H9 (cell line): ENCODE measurements around the gene SLFN5. TPM values are rescaled to one million over a fixed set of nuclear protein-coding genes. Genes with fewer than 3 reads are reported as not detected.

Source experiments
- DNase-seq: peaks from one replicate; pipeline ENCODE4 v3.0.0-alpha.2; 2017
- H2AFZ ChIP-seq: one replicate; pipeline ENCODE4 v1.6.1; 2013; ENCODE audit warnings: mild to moderate bottlenecking, low read length, control low read depth, moderate library complexity
- H2AK5ac ChIP-seq: 2 replicates; pipeline ENCODE4 v1.6.1; 2013; ENCODE audit warnings: low read length, control low read depth, mixed read lengths; ENCODE audit not compliant: insufficient read length
- H2BK120ac ChIP-seq: one replicate; pipeline ENCODE4 v1.6.1; 2013; ENCODE audit warnings: low read depth, mild to moderate bottlenecking, low read length, control low read depth, inconsistent platforms; ENCODE audit not compliant: poor library complexity, severe bottlenecking
- H2BK12ac ChIP-seq: 2 replicates; pipeline ENCODE4 v1.6.1; 2013; ENCODE audit warnings: low read length, control low read depth, mixed read lengths, low read depth; ENCODE audit not compliant: insufficient read length
- H2BK15ac ChIP-seq: 2 replicates; pipeline ENCODE4 v1.6.1; 2013; ENCODE audit warnings: low read depth, low read length, control low read depth
- H2BK20ac ChIP-seq: one replicate; pipeline ENCODE4 v1.6.1; 2013; ENCODE audit warnings: low read depth, mild to moderate bottlenecking, low read length, control low read depth, inconsistent platforms; ENCODE audit not compliant: poor library complexity, severe bottlenecking
- H2BK5ac ChIP-seq: 2 replicates; pipeline ENCODE4 v1.6.1; 2013; ENCODE audit warnings: low read length, control low read depth, mixed read lengths; ENCODE audit not compliant: insufficient read length
- H3K14ac ChIP-seq: 2 replicates; pipeline ENCODE4 v1.6.1; 2013; ENCODE audit warnings: low read length, control low read depth; ENCODE audit not compliant: insufficient read depth
- H3K18ac ChIP-seq: 2 replicates; pipeline ENCODE4 v1.6.1; 2013; ENCODE audit warnings: low read depth, mild to moderate bottlenecking, mixed read lengths, low read length, control low read depth; ENCODE audit not compliant: insufficient read length
- H3K23ac ChIP-seq: 2 replicates; pipeline ENCODE4 v1.6.1; 2013; ENCODE audit warnings: low read length, control low read depth, mixed read lengths, low read depth; ENCODE audit not compliant: insufficient read length
- H3K23me2 ChIP-seq: 2 replicates; pipeline ENCODE4 v1.6.1; 2013; ENCODE audit warnings: low read depth, mild to moderate bottlenecking, mixed read lengths, low read length, control low read depth; ENCODE audit not compliant: insufficient read length, poor library complexity, severe bottlenecking
- H3K27ac ChIP-seq: 2 replicates; pipeline ENCODE4 v1.5.1; 2013; ENCODE audit warnings: low read length, control low read depth, mixed read lengths, low read depth; ENCODE audit not compliant: insufficient read length
- H3K27me3 ChIP-seq: 2 replicates; pipeline ENCODE4 v1.6.1; 2013; ENCODE audit warnings: low read length, control low read depth, inconsistent platforms; ENCODE audit not compliant: insufficient read depth
- H3K4ac ChIP-seq: 2 replicates; pipeline ENCODE4 v1.6.1; 2013; ENCODE audit warnings: low read depth, mild to moderate bottlenecking, control low read depth, inconsistent platforms, low read length, moderate library complexity
- H3K4me1 ChIP-seq: 2 replicates; pipeline ENCODE4 v1.6.1; 2013; ENCODE audit warnings: low read length, control low read depth, inconsistent platforms; ENCODE audit not compliant: insufficient read depth
- H3K4me2 ChIP-seq: 2 replicates; pipeline ENCODE4 v1.6.1; 2013; ENCODE audit warnings: low read length, control low read depth, mixed read lengths; ENCODE audit not compliant: insufficient read length, insufficient read depth
- H3K56ac ChIP-seq: 2 replicates; pipeline ENCODE4 v1.6.1; 2013; ENCODE audit warnings: low read depth, mild to moderate bottlenecking, mixed read lengths, low read length, control low read depth; ENCODE audit not compliant: insufficient read length
- H3K79me1 ChIP-seq: 2 replicates; pipeline ENCODE4 v1.6.1; 2013; ENCODE audit warnings: low read depth, mild to moderate bottlenecking, moderate library complexity, low read length, control low read depth, inconsistent platforms; ENCODE audit not compliant: insufficient read depth, poor library complexity, severe bottlenecking
- H3K79me2 ChIP-seq: 2 replicates; pipeline ENCODE4 v1.6.1; 2013; ENCODE audit warnings: low read length, control low read depth, inconsistent platforms; ENCODE audit not compliant: insufficient read depth
- H3K9ac ChIP-seq: 2 replicates; pipeline ENCODE4 v1.6.1; 2013; ENCODE audit warnings: low read length, control low read depth, mixed read lengths; ENCODE audit not compliant: insufficient read length; ENCODE audit errors: extremely low read depth
- H3K9me3 ChIP-seq: one replicate; pipeline ENCODE4 v1.6.1; 2013; ENCODE audit warnings: low read depth, low read length, inconsistent platforms; ENCODE audit not compliant: control insufficient read depth
- H3T11ph ChIP-seq: one replicate; pipeline ENCODE4 v1.6.1; 2013; ENCODE audit warnings: mild to moderate bottlenecking, low read length, control low read depth, inconsistent platforms
- H4K20me1 ChIP-seq: one replicate; pipeline ENCODE4 v1.6.1; 2013; ENCODE audit not compliant: control insufficient read depth, insufficient read length, insufficient read depth
- H4K5ac ChIP-seq: 2 replicates; pipeline ENCODE4 v1.6.1; 2013; ENCODE audit warnings: low read depth, mild to moderate bottlenecking, mixed read lengths, low read length, control low read depth; ENCODE audit not compliant: insufficient read length
- H4K8ac ChIP-seq: replicated peaks from 2 replicates; pipeline ENCODE4 v1.6.1; 2013; ENCODE audit warnings: low read length, control low read depth, mixed read lengths, low read depth; ENCODE audit not compliant: insufficient read length
- H4K91ac ChIP-seq: 2 replicates; pipeline ENCODE4 v1.6.1; 2013; ENCODE audit warnings: low read depth, mild to moderate bottlenecking, moderate library complexity, mixed read lengths, low read length, control low read depth; ENCODE audit not compliant: insufficient read length
- H3K27ac Mint-ChIP-seq, 3 experiments: 2 replicates in 2 of 3; 3 replicates in 1 of 3; pipeline ENCODE4 v1.8.0; 2020 to 2021; ENCODE audit warnings: mixed read lengths in 3 of 3, mild to moderate bottlenecking in 1 of 3, moderate library complexity in 1 of 3
- H3K27me3 Mint-ChIP-seq: 2 replicates; pipeline ENCODE4 v1.8.0; 2021; ENCODE audit warnings: low read depth, mild to moderate bottlenecking, moderate library complexity, mixed read lengths
- H3K36me3 Mint-ChIP-seq, 3 experiments: 2 replicates in 2 of 3; 3 replicates in 1 of 3; pipeline ENCODE4 v1.8.0; 2020 to 2021; ENCODE audit warnings: low read depth in 3 of 3, mixed read lengths in 3 of 3; ENCODE audit not compliant: insufficient read depth in 1 of 3
- H3K4me1 Mint-ChIP-seq, 2 experiments: 2 replicates each; pipeline ENCODE4 v1.8.0; 2020; ENCODE audit warnings: mixed read lengths in 2 of 2
- H3K4me3 Mint-ChIP-seq, 2 experiments: 2 replicates in 1 of 2; 3 replicates in 1 of 2; pipeline ENCODE4 v1.8.0; 2020 to 2021; ENCODE audit warnings: mild to moderate bottlenecking in 2 of 2, mixed read lengths in 2 of 2, moderate library complexity in 1 of 2
- H3K9me3 Mint-ChIP-seq, 2 experiments: 2 replicates in 1 of 2; 3 replicates in 1 of 2; pipeline ENCODE4 v1.8.0; 2020; ENCODE audit warnings: mild to moderate bottlenecking in 2 of 2, mixed read lengths in 2 of 2, moderate library complexity in 1 of 2
- CTCF ChIP-seq: fragments of 200-600 bp; sonication (generic); conservative IDR thresholded peaks from 3 replicates; pipeline ENCODE4 v1.8.0; 2021; ENCODE audit warnings: antibody characterized with exemption, mild to moderate bottlenecking
- WGBS: extraction: QIAGEN DNeasy Blood & Tissue Kit; methylation state at CpG from one replicate; pipeline ENCODE4 v1.1.7; 2013; ENCODE audit warnings: missing lambda C conversion rate, low lambda C conversion rate, mixed read lengths; ENCODE audit not compliant: insufficient read length; ENCODE audit errors: extremely low coverage; 5-methylcytosine and 5-hydroxymethylcytosine counted together
- total RNA-seq: library from RNA; stranded (reverse); gene quantifications from 2 replicates; pipeline ENCODE4 v1.2.1, GENCODE V29; 2021

Gene SLFN5
- total RNA-seq, 1 experiment from 2014 or later = 2.9 TPM

- H3K4ac ChIP-seq = no peak overlapping the region
Measured at GRCh38 chr17:35257208-35257659, 14.4 kb downstream of the SLFN5 start.

More at GRCh38 chr17:35257208-35257659, 14.4 kb downstream of the SLFN5 start:
- Histone ChIP-seq H3K23ac (no peak overlapping the region), H2BK5ac (no peak overlapping the region), H3K56ac (no peak overlapping the region), H3K14ac (no peak overlapping the region), H3K9me3 (no peaks in the 10 kb centered on the region), H4K5ac (no peak overlapping the region), H3K4me1 (no peaks in the 10 kb centered on the region), H3K79me2 (no peaks in the 10 kb centered on the region), H2AK5ac (no peak overlapping the region), H3K27ac (no peak overlapping the region), H4K20me1 (no peaks in the 10 kb centered on the region), H3K27me3 (no peaks in the 10 kb centered on the region), H2AFZ (no peak overlapping the region), H3T11ph (no peak overlapping the region), H3K9ac (no peak overlapping the region), H3K18ac (no peak overlapping the region), H2BK20ac (no peak overlapping the region), H4K91ac (no peak overlapping the region), H3K4me2 (no peak overlapping the region), H2BK15ac (no peak overlapping the region), H2BK120ac (no peak overlapping the region), H3K79me1 (no peaks in the 10 kb centered on the region), H3K23me2 (no peaks in the 10 kb centered on the region), H4K8ac (no peak overlapping the region), H2BK12ac (no peak overlapping the region)
- no peaks in the 10 kb centered on the region for H3K36me3 Mint-ChIP-seq
- no CpG with 5 or more reads among the region's 4 CpGs for WGBS
- no peak for DNase-seq
- no peaks in the 10 kb centered on the region for H3K9me3 Mint-ChIP-seq
- TF ChIP-seq CTCF = no peak
- H3K27ac Mint-ChIP-seq = no peak overlapping the region
- peaks cover 3 to 6% of the 10 kb centered on the region in 2 experiments; a peak in 2 of 4 replicates for H3K4me1 Mint-ChIP-seq
- peaks cover 7% of the 10 kb centered on the region for H3K27me3 Mint-ChIP-seq
- H3K4me3 Mint-ChIP-seq = no peak overlapping the region
